ENCODE data around the gene SELENOP. TPM values are rescaled to one million over a fixed set of nuclear protein-coding genes. Genes with fewer than 3 reads are reported as not detected.
"Not testable (repeated sequence)": the region's sequence is repeated elsewhere in the genome, so short reads cannot be mapped to it uniquely, and the experiment has no call there.

Gene SELENOP
- total RNA-seq, 2 experiments from 2014 or later = not detected

GRCh38 chr5:42819745-42820144 is 8.1 kb upstream of the SELENOP start:
- DNase-seq = no peak
- ChIA-PET CTCF (no interaction called here), POLR2A (no interaction called here)
- no peak overlapping the region for H3K4me3 Mint-ChIP-seq
- no peak overlapping the region for H3K27ac Mint-ChIP-seq
- H3K36me3 Mint-ChIP-seq (ENCODE audit: low read depth) = no peaks in the 10 kb centered on the region
- H3K9me3 Mint-ChIP-seq = no peaks in the 10 kb centered on the region
- H3K27me3 Mint-ChIP-seq = no peaks in the 10 kb centered on the region
- no peaks in the 10 kb centered on the region for H3K4me1 Mint-ChIP-seq

GRCh38 chr5:42816546-42816945 is 4.9 kb upstream of the SELENOP start:
- H3K4me1 Mint-ChIP-seq; H3K9me3 Mint-ChIP-seq; H3K27me3 Mint-ChIP-seq; H3K27ac Mint-ChIP-seq; DNase-seq; CTCF ChIA-PET; H3K36me3 Mint-ChIP-seq (ENCODE audit: low read depth); H3K4me3 Mint-ChIP-seq; POLR2A ChIA-PET: not testable (repeated sequence)

GRCh38 chr5:42813533-42813932 is 1.8 kb upstream of the SELENOP start:
- H3K4me3 Mint-ChIP-seq = no peak overlapping the region
- H3K9me3 Mint-ChIP-seq = no peaks in the 10 kb centered on the region
- no peaks in the 10 kb centered on the region for H3K36me3 Mint-ChIP-seq (ENCODE audit: low read depth)
- POLR2A ChIA-PET = no interaction called here
- CTCF ChIA-PET = no interaction called here
- H3K4me1 Mint-ChIP-seq = peaks cover 3% of the 10 kb centered on the region
- DNase-seq = no peak
- no peaks in the 10 kb centered on the region for H3K27me3 Mint-ChIP-seq
- H3K27ac Mint-ChIP-seq = no peak overlapping the region

- ChIA-PET POLR2A (no interaction called here), CTCF (interaction anchor here (0.6 to 0.7 kb wide), 2 partner anchors 234 to 464 kb away, joined by 3 to 4 read pairs; no protein-coding TSS in a partner anchor)
- Mint-ChIP-seq H3K9me3 (no peaks in the 10 kb centered on the region), H3K27ac (no peak overlapping the region), H3K27me3 (no peaks in the 10 kb centered on the region), H3K4me3 (no peak overlapping the region), H3K36me3 (ENCODE audit: low read depth) (no peaks in the 10 kb centered on the region), H3K4me1 (peaks cover 3% of the 10 kb centered on the region)
- no peak for DNase-seq
Measured at GRCh38 chr5:42812620-42813019, 928 bp upstream of the SELENOP start.

- no peaks in the 10 kb centered on the region for H3K36me3 Mint-ChIP-seq (ENCODE audit: low read depth)
- ChIA-PET POLR2A (no interaction called here), CTCF (no interaction called here)
- peaks cover 3% of the 10 kb centered on the region for H3K4me1 Mint-ChIP-seq
- no peak overlapping the region for H3K4me3 Mint-ChIP-seq
- no peak overlapping the region for H3K27ac Mint-ChIP-seq
- H3K9me3 Mint-ChIP-seq = no peaks in the 10 kb centered on the region
- H3K27me3 Mint-ChIP-seq = no peaks in the 10 kb centered on the region
- DNase-seq = no peak
Measured at GRCh38 chr5:42810834-42811590, 680 bp downstream of the SELENOP start.

GRCh38 chr5:42808888-42809611 is 2.6 kb downstream of the SELENOP start:
- Mint-ChIP-seq H3K4me3 (no peak overlapping the region), H3K9me3 (no peaks in the 10 kb centered on the region), H3K27ac (no peak overlapping the region), H3K27me3 (no peaks in the 10 kb centered on the region), H3K4me1 (peaks cover 3% of the 10 kb centered on the region), H3K36me3 (ENCODE audit: low read depth) (no peaks in the 10 kb centered on the region)
- ChIA-PET POLR2A (interaction anchor here (0.6 kb wide), 1 partner anchor 142 kb away, joined by 3 read pairs; no protein-coding TSS in a partner anchor), CTCF (interaction anchor here (0.6 to 0.7 kb wide), 2 partner anchors 1266 to 1631 kb away, joined by 3 read pairs; no protein-coding TSS in a partner anchor)
- no peak for DNase-seq

- no peaks in the 10 kb centered on the region for H3K9me3 Mint-ChIP-seq
- ChIA-PET CTCF (no interaction called here), POLR2A (no interaction called here)
Measured at GRCh38 chr5:42807722-42808447, 3.8 kb downstream of the SELENOP start.

GRCh38 chr5:42806701-42807262 is 4.9 kb downstream of the SELENOP start:
- CTCF ChIA-PET = no interaction called here

More at GRCh38 chr5:42807722-42808447, 3.8 kb downstream of the SELENOP start:
- no peaks in the 10 kb centered on the region for H3K36me3 Mint-ChIP-seq (ENCODE audit: low read depth)
- no peak for DNase-seq
- H3K27ac Mint-ChIP-seq = no peak overlapping the region
- peaks cover 3% of the 10 kb centered on the region for H3K4me1 Mint-ChIP-seq
- H3K4me3 Mint-ChIP-seq = no peak overlapping the region
- H3K27me3 Mint-ChIP-seq = no peaks in the 10 kb centered on the region

GRCh38 chr5:42806004-42806700 is 5.5 kb downstream of the SELENOP start:
- Mint-ChIP-seq H3K27me3 (no peaks in the 10 kb centered on the region), H3K4me1 (no peaks in the 10 kb centered on the region), H3K9me3 (no peaks in the 10 kb centered on the region), H3K27ac (no peak overlapping the region), H3K36me3 (ENCODE audit: low read depth) (no peaks in the 10 kb centered on the region), H3K4me3 (no peak overlapping the region)
- CTCF ChIA-PET = no interaction called here
- DNase-seq = no peak
- POLR2A ChIA-PET = no interaction called here

More at GRCh38 chr5:42806701-42807262, 4.9 kb downstream of the SELENOP start:
- no peak for DNase-seq
- peaks cover 2% of the 10 kb centered on the region for H3K4me1 Mint-ChIP-seq
- no peak overlapping the region for H3K27ac Mint-ChIP-seq
- H3K9me3 Mint-ChIP-seq = no peaks in the 10 kb centered on the region
- no peaks in the 10 kb centered on the region for H3K27me3 Mint-ChIP-seq
- no peaks in the 10 kb centered on the region for H3K36me3 Mint-ChIP-seq (ENCODE audit: low read depth)
- POLR2A ChIA-PET = no interaction called here
- no peak overlapping the region for H3K4me3 Mint-ChIP-seq

- no peak for DNase-seq
- ChIA-PET POLR2A (no interaction called here), CTCF (no interaction called here)
- Mint-ChIP-seq H3K36me3 (ENCODE audit: low read depth) (no peaks in the 10 kb centered on the region), H3K4me3 (no peak overlapping the region), H3K27ac (no peak overlapping the region), H3K9me3 (no peaks in the 10 kb centered on the region), H3K4me1 (no peaks in the 10 kb centered on the region), H3K27me3 (no peaks in the 10 kb centered on the region)
Measured at GRCh38 chr5:42804717-42805339, 6.9 kb downstream of the SELENOP start.

- Mint-ChIP-seq H3K9me3 (peaks cover 4% of the 10 kb centered on the region), H3K27ac (no peak overlapping the region), H3K36me3 (ENCODE audit: low read depth) (peaks cover 9% of the 10 kb centered on the region), H3K27me3 (no peaks in the 10 kb centered on the region), H3K4me3 (no peak overlapping the region), H3K4me1 (no peaks in the 10 kb centered on the region)
- no peak for DNase-seq
- ChIA-PET CTCF (no interaction called here), POLR2A (no interaction called here)
Measured at GRCh38 chr5:42801516-42802166, 10.1 kb downstream of the SELENOP start.

Measured in activated CD4-positive, alpha-beta T cell treated with anti-CD3 and anti-CD28 coated beads, Interleukin-2, amount 10 ng/mL, durations not matched to agents 7 days and 5 days (primary cell).